HL-60/S4 (cell line): ENCODE measurements around the gene ATP8A1.

ENCODE experiments used
- in situ Hi-C: fragments of 300-500 bp; cut with MboI; formaldehyde crosslinking; loops from 2 replicates; pipeline ENCODE4 v1.14.3; 2022; ENCODE audit warnings: low sequenced_read_pairs

The ATP8A1 gene

DNA sequence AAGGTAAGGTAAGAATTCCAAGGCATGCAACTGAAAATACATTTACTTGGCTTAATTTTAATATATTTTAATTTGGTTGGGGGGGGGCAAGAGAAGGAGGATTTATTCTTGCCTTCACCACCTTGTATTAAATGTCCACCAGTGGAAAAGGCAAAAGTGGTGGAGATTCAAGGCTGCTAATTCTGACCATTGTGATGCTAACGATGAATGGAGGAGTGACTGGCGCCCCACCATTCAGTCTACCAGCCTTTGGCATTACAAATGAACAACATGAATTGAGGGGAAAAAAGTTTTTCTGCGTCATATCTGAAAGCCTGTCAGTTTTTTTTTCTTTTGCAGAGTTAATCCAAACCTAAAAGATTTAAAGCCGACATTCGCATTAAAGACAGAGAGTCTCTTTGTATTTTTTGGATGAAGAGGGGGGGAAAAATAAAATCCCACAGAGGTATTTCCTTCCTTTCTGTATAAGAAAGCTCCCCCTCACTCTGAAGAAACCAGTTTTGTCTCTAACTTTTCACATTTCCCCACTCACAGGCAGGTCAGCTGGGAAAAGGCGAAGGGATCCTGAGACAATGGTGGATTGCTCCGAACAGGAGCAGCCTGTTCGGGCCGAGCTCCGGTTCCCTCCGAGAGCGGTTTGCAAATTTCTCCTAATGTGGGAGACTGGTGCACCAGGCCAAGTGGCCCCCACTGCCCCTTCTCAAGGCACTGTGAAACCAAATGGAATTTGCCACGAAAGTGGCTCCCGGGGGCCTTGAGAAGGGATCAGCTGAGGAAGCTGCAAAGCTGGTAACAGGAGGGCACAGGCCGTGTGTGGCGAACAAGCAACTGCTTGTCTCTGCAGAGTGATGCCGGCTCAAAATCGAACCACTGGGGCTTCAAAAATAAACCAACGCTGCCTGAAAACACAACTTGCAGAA is 231.5 kb downstream of the ATP8A1 start:
- in situ Hi-C loops = no loop called here

DNA sequence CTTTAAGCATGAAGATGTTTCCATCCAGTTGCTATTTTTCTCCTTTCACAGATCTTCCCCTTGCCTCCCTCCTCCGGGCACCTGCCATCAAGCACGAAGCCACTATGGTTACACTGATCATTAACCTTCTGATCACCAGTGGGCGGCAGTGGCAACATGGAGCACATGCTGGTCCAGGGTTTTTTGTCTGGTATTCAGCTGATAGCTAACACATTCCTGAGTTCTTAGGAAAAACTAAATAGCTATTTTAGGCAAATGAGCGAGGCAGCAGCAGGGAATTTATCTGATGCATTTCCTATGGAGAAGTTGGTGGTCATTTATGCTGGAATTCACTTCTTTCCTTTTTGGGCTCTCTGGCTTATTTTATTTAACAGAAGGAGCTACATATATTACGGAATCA is 236.8 kb downstream of the ATP8A1 start:
- in situ Hi-C loops = no loop called here

DNA sequence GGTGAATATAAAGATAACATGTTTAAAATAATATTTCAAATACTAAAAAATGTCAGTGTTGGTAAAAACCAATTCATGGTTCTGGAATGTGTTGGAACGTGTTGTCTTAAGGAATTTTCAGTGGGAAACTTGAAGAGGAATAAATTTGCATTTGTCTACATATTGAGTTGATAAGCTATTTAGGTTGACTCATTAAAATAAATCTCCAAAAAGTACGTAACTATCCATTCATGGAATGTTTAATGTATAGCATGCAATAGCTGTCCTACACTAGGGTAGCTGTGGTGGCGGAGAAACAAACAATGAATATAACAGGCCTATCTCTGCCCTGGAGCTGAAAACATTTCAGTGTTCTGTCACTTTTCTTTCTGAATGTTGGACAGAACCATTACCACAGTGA is 239.4 kb downstream of the ATP8A1 start:
- in situ Hi-C loops = no loop called here

DNA sequence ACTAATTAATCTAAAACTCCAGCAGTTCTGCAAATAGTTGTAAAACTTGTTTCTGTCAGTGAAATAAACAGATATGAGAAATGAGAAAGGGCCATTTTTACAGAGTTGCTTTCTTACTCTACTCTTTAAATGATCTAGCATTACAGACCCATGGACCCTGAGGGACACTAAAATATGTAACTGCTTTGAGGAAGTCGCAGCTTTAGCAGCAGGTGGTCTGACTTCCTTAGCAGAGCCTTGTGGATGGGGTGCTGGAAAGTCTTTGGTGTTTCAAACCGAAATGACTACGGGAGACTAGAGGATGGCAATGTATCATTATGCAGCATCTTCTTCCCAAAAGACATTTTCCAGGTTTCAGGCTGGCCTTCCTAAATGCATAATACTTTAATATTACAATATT is 240.9 kb downstream of the ATP8A1 start:
- in situ Hi-C loops = no loop called here

DNA sequence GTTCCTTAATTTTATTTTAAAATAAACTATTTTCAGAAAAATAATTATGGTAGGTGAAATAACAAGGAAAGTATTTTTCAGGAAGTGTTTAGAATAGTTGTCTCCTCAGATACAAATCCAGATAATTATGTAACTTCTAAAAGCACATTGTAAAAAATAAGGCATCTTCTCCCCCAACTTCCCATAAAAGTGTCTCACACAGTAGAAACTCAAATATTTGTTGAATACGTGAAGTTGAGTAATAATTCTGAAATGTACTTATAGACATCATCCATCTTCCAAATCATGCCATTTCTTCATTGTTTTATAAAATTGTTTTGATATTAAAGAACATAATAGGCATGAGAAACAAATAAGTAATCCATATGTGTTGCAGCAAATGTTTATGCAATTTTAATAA is 241.6 kb downstream of the ATP8A1 start:
- in situ Hi-C loops = no loop called here

DNA sequence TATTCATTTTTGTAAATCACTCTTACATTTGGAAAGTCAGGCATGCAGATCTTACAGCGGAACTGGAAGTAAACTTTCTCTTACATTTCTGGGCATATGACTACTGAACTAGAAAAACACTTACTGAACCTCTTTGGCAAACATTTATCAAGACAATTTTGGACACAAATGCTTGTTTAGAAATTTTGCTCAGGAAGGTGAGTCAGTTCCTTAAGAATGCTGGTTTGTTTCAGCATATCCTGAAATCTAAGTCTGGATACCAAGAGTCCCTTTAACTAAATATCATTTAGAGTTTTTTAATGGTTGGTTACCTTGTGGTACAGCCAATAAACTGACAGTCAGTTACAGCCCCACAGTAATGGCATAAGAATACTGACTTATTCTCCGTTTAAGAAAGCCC is 244.7 kb downstream of the ATP8A1 start:
- in situ Hi-C loops = no loop called here

DNA sequence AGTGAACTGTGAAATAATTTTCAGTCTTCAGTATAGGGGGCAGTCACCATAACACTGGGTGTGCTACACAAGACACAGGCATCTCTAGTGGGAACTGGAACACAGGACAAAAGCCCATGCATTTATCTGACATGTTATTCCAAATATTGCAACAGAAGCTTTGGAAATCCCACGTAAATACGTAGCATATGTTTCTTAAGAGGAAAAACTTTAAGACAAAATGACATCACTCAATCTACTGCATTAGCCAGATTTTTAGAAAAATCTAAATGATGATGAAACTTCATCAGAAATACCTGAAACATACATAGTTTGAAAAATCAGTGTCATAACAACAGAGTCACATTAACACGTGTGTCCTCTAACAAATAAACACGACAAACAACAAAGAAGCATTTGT is 245.1 kb downstream of the ATP8A1 start:
- in situ Hi-C loops = no loop called here

DNA sequence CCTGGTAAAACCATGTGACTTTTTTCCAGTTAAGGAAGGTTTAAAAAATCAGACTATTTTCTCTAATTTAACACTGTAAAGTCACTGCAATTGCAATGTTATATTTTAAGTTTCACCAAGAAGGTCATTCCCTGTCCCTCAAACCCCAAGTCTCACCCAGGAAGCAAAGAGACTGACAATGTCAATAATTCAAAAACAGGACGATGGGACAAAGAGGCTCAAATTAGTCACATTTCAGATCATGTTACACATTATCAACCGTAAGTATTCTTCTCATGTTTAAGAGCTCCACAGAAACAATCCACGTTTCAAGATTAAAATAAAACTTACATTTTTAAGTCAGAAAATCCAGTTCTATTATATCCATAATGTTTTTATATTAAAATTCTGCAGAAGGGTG is 246.5 kb downstream of the ATP8A1 start:
- in situ Hi-C loops = no loop called here

DNA sequence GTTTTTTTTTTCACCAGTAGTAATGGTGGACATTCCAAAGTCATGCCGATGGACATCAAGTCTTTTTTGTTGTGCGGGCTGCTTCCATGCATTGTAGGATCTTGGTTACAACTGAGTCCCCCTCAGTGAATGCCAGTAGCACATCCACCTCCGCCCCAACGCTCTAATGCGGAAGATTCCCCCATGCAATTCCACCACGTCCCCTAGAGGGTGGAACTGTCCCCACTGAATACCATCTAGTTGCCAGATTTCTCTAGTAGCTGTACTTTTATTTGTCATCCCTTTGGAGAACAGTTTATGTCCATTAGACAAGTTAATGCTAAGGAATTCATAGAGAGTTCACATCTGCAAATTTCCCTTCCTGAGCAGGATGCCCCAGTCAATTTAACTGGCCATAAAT is 252.9 kb downstream of the ATP8A1 start:
- in situ Hi-C loops = no loop called here

DNA sequence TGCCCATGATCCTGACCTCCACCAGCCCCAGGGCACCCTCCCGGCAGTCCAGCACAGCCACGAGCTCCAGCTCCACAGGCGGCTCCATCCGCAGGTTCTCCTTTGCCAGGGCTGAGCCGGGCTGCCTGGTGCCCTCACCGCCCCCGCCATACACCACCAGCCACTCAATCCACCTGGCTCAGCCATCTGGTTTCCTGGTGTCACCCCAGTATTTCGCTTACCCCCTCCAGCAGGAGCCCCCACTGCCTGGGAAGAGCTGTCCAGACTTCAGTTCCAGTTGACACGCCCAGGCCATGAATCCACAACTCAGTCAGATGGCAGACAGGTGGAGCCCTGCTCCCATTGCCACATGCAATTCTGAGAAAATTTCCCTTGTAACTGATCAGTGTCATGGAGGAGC is 255.7 kb downstream of the ATP8A1 start:
- in situ Hi-C loops = no loop called here

DNA sequence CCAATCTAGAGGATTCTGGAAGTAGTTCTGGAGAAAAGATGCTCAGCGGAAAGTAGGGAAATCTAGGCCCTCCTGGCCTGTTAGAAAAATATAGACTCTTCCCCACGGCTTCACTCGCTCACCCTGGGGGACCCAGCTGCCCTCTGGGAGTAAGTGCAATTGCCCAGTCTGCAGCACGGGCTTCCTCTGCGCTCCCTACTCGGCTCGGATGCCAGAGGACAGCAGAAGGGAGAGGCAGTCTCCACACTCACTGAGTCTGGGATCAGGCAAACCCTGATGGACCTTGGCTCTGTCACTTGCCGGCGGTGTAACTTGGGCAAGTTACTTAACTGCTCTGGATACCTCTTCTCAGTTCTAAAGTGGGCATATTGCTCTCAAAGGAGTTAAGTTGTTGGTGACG is 257.5 kb downstream of the ATP8A1 start:
- in situ Hi-C loops = no loop called here

DNA sequence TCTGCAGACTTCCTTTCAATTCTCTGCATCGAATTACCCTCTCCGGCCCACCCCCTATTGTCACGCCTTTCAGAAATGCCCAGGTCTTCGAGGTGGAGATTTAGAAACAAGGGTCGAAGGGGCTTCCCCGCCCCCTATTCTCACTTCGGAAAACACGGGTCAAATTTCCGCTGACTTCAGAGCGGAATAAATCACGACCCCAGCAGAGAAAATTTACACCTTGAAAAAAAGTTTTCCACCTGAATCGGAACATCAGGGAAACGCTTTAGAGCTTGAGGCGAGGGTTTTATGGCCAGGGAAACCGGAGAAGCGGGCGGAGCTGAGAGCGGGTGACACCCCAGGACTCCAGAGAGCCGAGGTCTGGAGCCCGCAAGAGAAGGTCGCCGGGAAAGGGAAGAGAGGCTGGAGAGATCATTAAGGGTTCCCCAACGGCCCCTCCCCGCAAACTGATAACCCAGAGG is 258.0 kb downstream of the ATP8A1 start:
- in situ Hi-C loops = no loop called here

DNA sequence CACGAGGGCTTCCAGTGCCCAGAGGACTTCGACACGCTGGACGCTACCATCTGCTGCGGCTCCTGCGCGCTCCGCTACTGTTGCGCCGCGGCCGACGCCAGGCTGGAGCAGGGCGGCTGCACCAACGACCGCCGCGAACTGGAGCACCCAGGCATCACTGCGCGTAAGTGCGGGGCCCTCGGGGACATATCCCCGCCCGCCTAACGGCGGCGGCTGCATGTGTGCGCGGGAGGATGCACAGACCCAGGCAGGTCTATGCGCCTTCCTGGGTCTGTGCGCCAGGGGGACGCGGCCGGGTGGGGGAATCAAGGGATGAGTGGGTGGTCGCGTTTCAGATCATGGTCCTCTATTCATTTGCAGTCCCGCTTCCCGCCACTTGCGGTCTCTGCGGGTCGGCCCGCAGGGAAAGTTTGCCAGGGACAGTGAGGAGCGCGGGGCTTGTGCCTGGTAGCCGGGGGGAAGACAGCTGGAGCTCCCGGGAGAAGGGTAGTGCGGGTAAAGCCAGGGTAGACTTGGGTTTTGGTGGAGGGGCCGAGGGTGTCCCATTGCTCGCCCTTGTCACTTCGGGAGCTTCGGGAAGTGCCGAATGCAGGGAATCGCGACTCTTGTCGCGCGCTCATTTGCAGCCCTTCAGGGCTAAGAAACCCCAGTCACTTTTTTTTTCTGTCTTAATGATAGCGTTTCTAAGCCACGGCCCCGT is 258.6 kb downstream of the ATP8A1 start:
- in situ Hi-C loops = no loop called here

DNA sequence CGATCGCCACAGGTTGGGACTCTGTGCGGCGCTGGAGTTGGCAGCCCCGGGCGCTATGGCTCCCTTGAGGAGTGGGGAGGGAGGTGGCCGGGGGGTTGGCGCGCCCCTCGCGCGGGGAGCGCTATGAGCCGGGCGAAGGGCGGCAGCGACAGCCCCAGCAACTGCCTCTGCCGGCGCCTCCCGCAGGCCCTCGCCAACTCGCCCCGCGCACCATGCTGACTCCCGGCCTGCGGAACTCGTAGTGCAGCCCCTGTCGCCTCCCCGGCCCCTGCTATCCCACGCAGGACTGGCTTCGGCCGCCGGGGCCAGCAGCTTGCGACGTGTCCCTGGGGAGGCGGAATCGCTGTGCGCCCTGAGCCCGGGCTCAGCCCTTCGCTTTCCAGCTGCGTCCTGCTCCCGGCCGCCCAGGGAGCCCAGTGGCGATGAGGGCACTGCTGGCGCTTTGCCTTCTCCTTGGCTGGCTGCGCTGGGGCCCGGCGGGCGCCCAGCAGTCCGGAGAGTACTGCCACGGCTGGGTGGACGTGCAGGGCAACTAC is 259.2 kb downstream of the ATP8A1 start:
- in situ Hi-C loops = no loop called here

DNA sequence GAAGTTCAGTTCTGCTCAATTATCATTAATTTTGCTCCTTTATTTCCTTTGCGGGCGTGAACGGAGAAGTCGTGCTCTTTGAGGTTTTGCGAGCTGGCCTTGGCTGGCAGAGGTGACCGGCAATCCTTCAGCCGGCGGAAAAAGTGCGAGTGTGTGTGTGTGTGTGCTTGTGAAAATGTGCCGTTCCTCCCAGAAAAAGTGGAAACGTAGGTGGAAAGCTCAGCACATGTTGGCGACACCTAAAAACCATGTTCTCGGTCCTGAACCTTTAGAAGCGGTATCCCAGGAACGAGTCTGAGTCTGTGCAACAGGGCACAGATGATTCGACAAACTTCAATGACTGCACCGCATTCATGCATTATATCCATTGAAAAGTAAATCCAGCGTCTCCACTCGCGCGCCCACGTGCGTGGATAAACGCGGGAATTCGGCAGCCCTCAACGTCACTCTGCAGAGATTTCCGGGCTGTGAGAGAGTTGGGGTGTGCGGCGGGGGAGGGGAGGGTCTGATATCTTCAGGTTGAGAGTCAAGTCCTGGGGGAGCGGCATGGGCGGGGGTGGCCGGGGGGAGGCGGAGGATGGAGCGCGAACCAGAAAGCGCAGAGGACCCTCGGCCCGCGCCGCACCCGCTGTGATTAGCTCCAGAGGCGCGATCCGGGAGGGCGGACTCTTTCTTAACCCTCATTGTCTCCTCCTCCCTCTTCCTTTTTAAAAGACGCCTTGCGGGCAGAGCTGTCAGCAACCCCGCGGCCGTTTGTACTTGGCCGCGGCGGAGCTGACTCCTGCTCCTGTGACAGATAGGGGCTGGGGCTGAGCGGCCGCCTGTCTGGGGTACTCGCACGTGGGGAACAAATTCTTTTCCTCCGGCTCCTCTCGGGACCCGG is 259.9 kb downstream of the ATP8A1 start, which contains the start of gene SHISA3:
Gene SHISA3 (plus strand): TSS at position 737 of the 883 bp plus-strand sequence. CDS start 569 bp downstream, outside the sequence.
- in situ Hi-C loops = no loop called here

DNA sequence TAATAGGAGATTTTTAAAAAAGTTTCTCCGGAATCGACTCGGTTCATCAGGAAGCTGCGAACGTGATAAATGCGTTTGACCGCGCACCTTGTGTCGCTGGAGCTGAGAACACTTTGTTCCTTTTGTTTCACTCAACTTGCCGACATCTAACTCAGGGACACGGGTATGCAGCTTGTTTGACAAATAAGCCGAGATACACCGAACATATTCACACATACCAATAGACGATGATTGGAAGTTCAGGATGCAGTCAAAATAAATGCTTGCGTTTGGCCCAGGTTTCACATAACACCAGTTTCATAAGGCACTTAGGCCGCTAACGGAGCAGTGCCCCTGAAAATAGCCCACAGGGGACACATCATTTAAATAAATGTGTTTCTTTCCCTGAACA is 260.5 kb downstream of the ATP8A1 start:
- in situ Hi-C loops = no loop called here

DNA sequence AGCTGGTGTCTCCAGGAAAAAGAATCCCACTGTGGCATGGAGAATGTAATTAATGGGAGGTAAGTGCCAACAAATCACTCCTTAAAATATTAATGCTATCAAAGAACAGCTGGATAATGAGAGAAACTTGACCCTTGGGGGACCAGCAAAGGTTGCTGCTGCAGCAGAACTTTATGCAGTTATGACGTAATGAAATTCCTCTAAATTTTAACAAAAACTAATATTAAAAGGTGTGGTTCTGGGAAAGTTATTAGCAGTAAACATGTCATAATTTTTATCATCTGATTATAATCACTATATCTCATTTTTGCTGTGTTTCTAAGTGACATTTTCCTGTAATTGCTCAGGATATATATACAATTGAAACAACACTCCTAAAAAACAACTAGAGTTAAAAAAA is 261.3 kb downstream of the ATP8A1 start:
- in situ Hi-C loops = no loop called here

DNA sequence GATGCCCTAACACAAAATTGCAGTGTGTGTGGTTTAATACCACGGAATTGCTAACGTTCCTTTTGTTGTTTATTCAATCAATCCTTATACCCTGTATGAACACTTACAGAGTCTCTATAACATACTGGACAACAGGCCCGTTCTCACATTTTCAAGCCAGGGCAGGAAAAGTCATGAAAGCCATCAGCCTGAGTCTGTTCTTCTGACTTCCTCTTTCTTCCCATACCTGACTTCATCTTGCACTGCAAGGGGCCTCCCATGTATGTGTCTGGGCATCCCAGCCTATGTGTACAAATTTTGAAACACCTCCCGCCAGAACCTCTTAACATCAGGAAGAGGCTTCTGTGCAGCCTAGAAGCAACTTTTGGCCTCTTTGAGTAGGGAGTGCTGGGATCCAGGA is 264.5 kb downstream of the ATP8A1 start:
- in situ Hi-C loops = no loop called here

DNA sequence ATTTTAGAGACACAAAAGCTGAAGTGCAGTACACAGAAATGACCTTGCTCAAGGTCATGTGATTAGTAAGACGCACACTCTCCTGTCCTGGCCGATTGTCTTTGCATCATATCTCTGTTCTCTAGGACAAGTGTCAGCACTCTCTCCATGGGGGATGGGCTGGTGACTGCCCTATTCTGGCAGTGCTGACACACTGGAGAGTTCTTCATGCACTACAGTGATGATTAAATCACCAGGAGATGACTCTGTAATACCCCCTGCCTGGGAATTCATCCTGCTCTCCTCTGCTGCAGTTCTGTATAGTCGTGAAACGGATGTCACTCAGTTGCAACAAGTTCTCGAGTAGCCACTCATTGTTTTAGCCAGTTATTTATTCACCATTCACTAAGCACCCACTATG is 264.9 kb downstream of the ATP8A1 start:
- in situ Hi-C loops = no loop called here

DNA sequence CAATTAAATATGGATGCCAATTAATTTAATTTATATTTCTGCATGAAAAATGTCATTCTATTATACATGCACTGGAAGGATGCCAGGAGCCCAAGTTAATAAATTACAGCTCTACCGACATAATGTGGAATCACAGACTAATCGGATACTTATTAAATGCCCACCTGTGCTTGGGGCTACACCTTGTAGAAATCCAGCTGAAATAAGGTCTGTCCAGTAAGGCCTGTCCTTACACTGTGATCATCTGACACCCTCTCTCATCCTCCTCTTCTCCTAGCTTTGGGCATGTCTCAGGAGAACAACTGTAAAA is 265.6 kb downstream of the ATP8A1 start:
- in situ Hi-C loops = no loop called here
